Raji (cell line): ENCODE measurements around the gene DHX16.
A peak's percentile ranks its signal among the peaks of the same experiment; 100 is the strongest.

Source experiments
- POLR2A ChIP-seq: IDR thresholded peaks from 2 replicates; pipeline ENCODE4 v1.6.1; 2011; ENCODE audit warnings: low read depth, low read length, control low read depth; ENCODE audit not compliant: insufficient read depth

Gene DHX16

GRCh38 chr6:30672445-30673253, at the start of gene DHX16:
Gene DHX16, minus strand, starts transcription at chr6:30673006. Its CDS starts 165 bp downstream, at chr6:30672841.
- TF ChIP-seq POLR2A = peak; percentile 84

- TF ChIP-seq POLR2A = peak; percentile 37
Observed at GRCh38 chr6:30721198-30722024, 48.6 kb upstream of the DHX16 start.

- peak; percentile 43 for TF ChIP-seq POLR2A
Observed at GRCh38 chr6:30720738-30721197, 48.0 kb upstream of the DHX16 start.

GRCh38 chr6:30719791-30720737, 47.3 kb upstream of the DHX16 start, which contains the start of gene TUBB:
Gene TUBB, plus strand, starts transcription at chr6:30720352. Its CDS starts 155 bp downstream, at chr6:30720507.
- peak; percentile 84 for TF ChIP-seq POLR2A

- 0 out of 2 replicates have a peak, but pooled peaks have one; percentile 0 for TF ChIP-seq POLR2A
Observed at GRCh38 chr6:30719356-30719755, 46.5 kb upstream of the DHX16 start.

GRCh38 chr6:30717129-30717844, 44.5 kb upstream of the DHX16 start, which contains the start of gene MDC1:
Gene MDC1, minus strand, starts transcription at chr6:30717281. Its CDS starts 2,106 bp downstream, at chr6:30715175.
- TF ChIP-seq POLR2A = peak; percentile 95

GRCh38 chr6:30716879-30717128, 44.0 kb upstream of the DHX16 start:
- TF ChIP-seq POLR2A = no peak

- no peak for TF ChIP-seq POLR2A
Observed at GRCh38 chr6:30714263-30714662, 41.5 kb upstream of the DHX16 start.

GRCh38 chr6:30712441-30712945, 39.7 kb upstream of the DHX16 start:
- no peak for TF ChIP-seq POLR2A

GRCh38 chr6:30711758-30712380, 39.1 kb upstream of the DHX16 start:
- no peak for TF ChIP-seq POLR2A

- no peak for TF ChIP-seq POLR2A
Observed at GRCh38 chr6:30709101-30709868, 36.5 kb upstream of the DHX16 start.

- TF ChIP-seq POLR2A = no peak
Observed at GRCh38 chr6:30707281-30707850, 34.6 kb upstream of the DHX16 start.
